ENCODE data around the gene ZNF750. TPM values are rescaled to one million over a fixed set of nuclear protein-coding genes. Genes with fewer than 3 reads are reported as not detected.

The ZNF750 gene
- total and polyA plus RNA-seq, 10 of the 15 experiments (the other 5 are each of a cell fraction or from before 2014, with no cell fraction given) = 0.06 TPM; not detected in 9

- TF ChIP-seq, protein P1, sequence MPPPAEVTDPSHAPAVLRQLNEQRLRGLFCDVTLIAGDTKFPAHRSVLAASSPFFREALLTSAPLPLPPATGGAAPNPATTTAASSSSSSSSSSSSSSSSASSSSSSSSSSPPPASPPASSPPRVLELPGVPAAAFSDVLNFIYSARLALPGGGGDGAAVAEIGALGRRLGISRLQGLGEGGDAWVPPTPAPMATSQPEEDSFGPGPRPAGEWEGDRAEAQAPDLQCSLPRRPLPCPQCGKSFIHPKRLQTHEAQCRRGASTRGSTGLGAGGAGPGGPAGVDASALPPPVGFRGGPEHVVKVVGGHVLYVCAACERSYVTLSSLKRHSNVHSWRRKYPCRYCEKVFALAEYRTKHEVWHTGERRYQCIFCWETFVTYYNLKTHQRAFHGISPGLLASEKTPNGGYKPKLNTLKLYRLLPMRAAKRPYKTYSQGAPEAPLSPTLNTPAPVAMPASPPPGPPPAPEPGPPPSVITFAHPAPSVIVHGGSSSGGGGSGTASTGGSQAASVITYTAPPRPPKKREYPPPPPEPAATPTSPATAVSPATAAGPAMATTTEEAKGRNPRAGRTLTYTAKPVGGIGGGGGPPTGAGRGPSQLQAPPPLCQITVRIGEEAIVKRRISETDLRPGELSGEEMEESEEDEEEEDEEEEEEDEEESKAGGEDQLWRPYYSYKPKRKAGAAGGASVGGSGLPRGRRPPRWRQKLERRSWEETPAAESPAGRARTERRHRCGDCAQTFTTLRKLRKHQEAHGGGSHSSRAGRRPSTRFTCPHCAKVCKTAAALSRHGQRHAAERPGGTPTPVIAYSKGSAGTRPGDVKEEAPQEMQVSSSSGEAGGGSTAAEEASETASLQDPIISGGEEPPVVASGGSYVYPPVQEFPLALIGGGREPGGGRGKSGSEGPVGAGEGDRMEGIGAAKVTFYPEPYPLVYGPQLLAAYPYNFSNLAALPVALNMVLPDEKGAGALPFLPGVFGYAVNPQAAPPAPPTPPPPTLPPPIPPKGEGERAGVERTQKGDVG (CRISPR knock-in tag; IDR thresholded peaks at IDR 0.05) = no peak
- TF ChIP-seq EZH2 (IDR thresholded peaks at IDR 0.05; ENCODE audit: borderline replicate concordance, control insufficient read depth, low read depth, low read length) (no peak), GATAD2B (conservative IDR thresholded peaks at IDR 0.05; ENCODE audit: low read depth) (no peak)
Measured at GRCh38 chr17:82884341-82884969, 44.6 kb upstream of the ZNF750 start (continued).

DNA sequence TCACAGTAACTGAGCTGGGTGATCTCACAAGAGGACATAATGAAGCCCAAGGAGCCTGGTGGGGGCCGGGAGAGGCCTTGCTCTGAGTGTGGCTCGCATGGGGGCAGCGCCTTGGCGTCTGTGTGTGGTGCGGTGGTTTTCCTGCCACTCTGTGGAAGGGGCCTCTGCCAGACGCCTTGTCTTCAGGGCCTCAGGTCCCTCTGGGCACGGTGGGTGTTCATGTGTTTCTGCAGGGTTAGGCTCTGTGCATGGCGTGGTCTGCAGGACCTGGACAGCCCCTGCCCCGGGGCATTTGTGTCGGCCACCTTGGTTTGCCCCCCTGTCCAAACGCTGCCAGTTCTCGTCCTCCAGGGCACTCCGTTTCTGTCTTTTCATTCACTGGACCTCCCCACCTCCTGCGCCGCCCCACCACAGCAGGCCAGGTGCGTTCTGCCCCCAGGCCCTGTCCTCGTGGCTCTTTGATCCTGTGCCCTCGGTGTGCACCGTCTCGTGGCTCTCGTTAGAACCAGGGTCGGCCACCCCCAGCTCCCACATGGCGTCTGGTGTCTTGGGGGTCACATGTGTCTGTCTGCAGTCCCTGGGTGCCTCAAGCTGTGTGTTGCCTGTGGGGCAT, 43.7 kb upstream of the ZNF750 start:
- Histone ChIP-seq H3K9me3 (replicated peaks; ENCODE audit: control insufficient read depth, insufficient read depth, low read length) (no peaks in the 10 kb centered on the region), H3K79me2 (ENCODE audit: control insufficient read depth, insufficient read depth, low read length) (peaks cover 5% of the 10 kb centered on the region), H3K4me1 (ENCODE audit: control insufficient read depth, insufficient read depth, low read length) (peaks cover 10% of the 10 kb centered on the region), H3K36me3 (ENCODE audit: control insufficient read depth in 2 of 2, insufficient read depth in 2 of 2, low read length in 1 of 2) (peaks cover 8 to 23% of the 10 kb centered on the region in 2 experiments; a peak in 3 of 4 replicates), H4K20me1 (ENCODE audit: control insufficient read depth, insufficient read depth) (no peaks in the 10 kb centered on the region), H3K9ac (ENCODE audit: control insufficient read depth, insufficient read depth, low read length) (no peak overlapping the region), H3K27ac (ENCODE audit: control insufficient read depth, insufficient read depth) (no peak overlapping the region), H3K4me2 (ENCODE audit: control insufficient read depth, insufficient read depth) (no peak overlapping the region), H3K27me3 (replicated peaks in 1 of 2; ENCODE audit: control insufficient read depth in 2 of 2, insufficient read depth in 2 of 2, low read length in 1 of 2) (no peaks in the 10 kb centered on the region), H2AFZ (ENCODE audit: control insufficient read depth, low read depth, low read length) (no peak overlapping the region), H3K4me3 (no peak overlapping the region)
- whole genome bisulfite sequencing (ENCODE audit: insufficient coverage, insufficient replicate concordance, low lambda C conversion rate, missing lambda C conversion rate) = 91% methylated on average over 23 of the region's 23 CpGs
- CTCF ChIA-PET = no interaction called here
- BruUV-seq (replicated peaks) = no TSS peak
- FAIRE-seq = no peak
- POLR2A ChIA-PET = no interaction called here
- no peak for DNase-seq (ENCODE audit: low read depth, low spot score)
- in situ Hi-C loops (cut with MboI) = no loop called here
- no peak for ATAC-seq
- RAD21 ChIA-PET (ENCODE audit: unreplicated experiment) = no interaction called here
- intact Hi-C loops (cut with micrococcal nuclease; ENCODE audit: unreplicated experiment) = no loop called here
- SMC1A ChIA-PET (ENCODE audit: uncharacterized antibody, unreplicated experiment) = no interaction called here
- TF ChIP-seq MEF2A (IDR thresholded peaks at IDR 0.05; ENCODE audit: insufficient read depth, low read depth, low read length) = no peak
- TF ChIP-seq, protein P2, sequence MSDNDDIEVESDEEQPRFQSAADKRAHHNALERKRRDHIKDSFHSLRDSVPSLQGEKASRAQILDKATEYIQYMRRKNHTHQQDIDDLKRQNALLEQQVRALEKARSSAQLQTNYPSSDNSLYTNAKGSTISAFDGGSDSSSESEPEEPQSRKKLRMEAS (IDR thresholded peaks at IDR 0.05; ENCODE audit: low read depth, low read length) = no peak
- no peak for TF ChIP-seq MTA2 (IDR thresholded peaks at IDR 0.05; ENCODE audit: low read depth)
- TF ChIP-seq, protein P3, sequence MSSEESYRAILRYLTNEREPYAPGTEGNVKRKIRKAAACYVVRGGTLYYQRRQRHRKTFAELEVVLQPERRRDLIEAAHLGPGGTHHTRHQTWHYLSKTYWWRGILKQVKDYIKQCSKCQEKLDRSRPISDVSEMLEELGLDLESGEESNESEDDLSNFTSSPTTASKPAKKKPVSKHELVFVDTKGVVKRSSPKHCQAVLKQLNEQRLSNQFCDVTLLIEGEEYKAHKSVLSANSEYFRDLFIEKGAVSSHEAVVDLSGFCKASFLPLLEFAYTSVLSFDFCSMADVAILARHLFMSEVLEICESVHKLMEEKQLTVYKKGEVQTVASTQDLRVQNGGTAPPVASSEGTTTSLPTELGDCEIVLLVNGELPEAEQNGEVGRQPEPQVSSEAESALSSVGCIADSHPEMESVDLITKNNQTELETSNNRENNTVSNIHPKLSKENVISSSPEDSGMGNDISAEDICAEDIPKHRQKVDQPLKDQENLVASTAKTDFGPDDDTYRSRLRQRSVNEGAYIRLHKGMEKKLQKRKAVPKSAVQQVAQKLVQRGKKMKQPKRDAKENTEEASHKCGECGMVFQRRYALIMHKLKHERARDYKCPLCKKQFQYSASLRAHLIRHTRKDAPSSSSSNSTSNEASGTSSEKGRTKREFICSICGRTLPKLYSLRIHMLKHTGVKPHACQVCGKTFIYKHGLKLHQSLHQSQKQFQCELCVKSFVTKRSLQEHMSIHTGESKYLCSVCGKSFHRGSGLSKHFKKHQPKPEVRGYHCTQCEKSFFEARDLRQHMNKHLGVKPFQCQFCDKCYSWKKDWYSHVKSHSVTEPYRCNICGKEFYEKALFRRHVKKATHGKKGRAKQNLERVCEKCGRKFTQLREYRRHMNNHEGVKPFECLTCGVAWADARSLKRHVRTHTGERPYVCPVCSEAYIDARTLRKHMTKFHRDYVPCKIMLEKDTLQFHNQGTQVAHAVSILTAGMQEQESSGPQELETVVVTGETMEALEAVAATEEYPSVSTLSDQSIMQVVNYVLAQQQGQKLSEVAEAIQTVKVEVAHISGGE (CRISPR knock-in tag; IDR thresholded peaks at IDR 0.05) = no peak
- TF ChIP-seq, protein P4, sequence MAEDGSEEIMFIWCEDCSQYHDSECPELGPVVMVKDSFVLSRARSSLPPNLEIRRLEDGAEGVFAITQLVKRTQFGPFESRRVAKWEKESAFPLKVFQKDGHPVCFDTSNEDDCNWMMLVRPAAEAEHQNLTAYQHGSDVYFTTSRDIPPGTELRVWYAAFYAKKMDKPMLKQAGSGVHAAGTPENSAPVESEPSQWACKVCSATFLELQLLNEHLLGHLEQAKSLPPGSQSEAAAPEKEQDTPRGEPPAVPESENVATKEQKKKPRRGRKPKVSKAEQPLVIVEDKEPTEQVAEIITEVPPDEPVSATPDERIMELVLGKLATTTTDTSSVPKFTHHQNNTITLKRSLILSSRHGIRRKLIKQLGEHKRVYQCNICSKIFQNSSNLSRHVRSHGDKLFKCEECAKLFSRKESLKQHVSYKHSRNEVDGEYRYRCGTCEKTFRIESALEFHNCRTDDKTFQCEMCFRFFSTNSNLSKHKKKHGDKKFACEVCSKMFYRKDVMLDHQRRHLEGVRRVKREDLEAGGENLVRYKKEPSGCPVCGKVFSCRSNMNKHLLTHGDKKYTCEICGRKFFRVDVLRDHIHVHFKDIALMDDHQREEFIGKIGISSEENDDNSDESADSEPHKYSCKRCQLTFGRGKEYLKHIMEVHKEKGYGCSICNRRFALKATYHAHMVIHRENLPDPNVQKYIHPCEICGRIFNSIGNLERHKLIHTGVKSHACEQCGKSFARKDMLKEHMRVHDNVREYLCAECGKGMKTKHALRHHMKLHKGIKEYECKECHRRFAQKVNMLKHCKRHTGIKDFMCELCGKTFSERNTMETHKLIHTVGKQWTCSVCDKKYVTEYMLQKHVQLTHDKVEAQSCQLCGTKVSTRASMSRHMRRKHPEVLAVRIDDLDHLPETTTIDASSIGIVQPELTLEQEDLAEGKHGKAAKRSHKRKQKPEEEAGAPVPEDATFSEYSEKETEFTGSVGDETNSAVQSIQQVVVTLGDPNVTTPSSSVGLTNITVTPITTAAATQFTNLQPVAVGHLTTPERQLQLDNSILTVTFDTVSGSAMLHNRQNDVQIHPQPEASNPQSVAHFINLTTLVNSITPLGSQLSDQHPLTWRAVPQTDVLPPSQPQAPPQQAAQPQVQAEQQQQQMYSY (CRISPR knock-in tag; IDR thresholded peaks at IDR 0.05) = no peak
- TF ChIP-seq RUNX3 (IDR thresholded peaks at IDR 0.05; ENCODE audit: low read length) = no peak
